Measurements from ENCODE around the gene MCF2.
A peak's percentile ranks its signal among the peaks of the same experiment; 100 is the strongest.

MCF2 gene

GRCh38 chrX:139596068-139596467 is 111.9 kb downstream of the MCF2 start:
- DNase-seq, result no peak

DNA sequence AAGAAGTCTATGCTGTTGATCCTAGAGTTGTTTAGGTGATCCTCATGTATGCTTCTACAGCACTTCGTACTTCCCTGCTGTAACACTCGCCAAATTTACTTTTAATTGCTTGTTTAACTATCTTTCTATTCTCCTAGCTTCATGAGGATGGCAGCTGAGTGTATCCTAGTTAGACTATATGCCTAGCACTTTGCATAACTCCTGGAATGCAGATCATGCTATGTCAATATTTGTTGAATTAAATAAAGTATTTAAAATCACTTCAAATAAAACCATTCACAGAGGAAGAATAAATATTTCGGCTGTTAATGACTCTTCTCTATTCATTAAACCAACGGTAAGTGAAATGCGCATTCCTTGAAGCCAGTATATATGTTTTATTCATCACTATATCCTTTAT is 122.4 kb downstream of the MCF2 start:
- DNase-seq, result no peak

DNA sequence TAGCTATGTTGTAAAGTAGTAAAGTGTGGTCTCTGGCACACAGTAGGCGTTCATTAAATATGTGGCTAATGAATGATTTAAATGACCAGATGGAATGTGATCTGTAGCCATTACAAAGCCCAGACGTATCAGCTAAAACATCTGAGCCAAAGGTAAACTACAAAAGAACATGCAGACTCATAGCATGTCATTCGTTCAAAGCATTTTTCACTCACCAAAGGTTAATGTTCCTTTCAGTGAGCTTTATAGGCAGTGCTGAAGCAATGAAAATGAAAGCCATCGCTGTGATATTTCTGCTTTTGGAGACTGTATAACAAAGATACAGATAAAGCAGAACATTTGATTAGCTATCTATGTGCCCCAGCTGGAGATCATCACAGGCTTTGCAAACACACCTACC is 126.9 kb downstream of the MCF2 start:
- DNase-seq, result no peak

GRCh38 chrX:139566981-139567380 is 141.0 kb downstream of the MCF2 start:
- no peak for DNase-seq

- DNase-seq, result no peak
Measured at GRCh38 chrX:139563251-139563650, 144.7 kb downstream of the MCF2 start.

- no peak for DNase-seq
Measured at GRCh38 chrX:139560221-139560620, 147.7 kb downstream of the MCF2 start.

GRCh38 chrX:139559383-139560042 is 148.5 kb downstream of the MCF2 start:
- DNase-seq, result peak; percentile 4

GRCh38 chrX:139554991-139555675 is 152.8 kb downstream of the MCF2 start:
- DNase-seq, result no peak

- no peak for DNase-seq
Measured at GRCh38 chrX:139554376-139554775, 153.6 kb downstream of the MCF2 start.

DNA sequence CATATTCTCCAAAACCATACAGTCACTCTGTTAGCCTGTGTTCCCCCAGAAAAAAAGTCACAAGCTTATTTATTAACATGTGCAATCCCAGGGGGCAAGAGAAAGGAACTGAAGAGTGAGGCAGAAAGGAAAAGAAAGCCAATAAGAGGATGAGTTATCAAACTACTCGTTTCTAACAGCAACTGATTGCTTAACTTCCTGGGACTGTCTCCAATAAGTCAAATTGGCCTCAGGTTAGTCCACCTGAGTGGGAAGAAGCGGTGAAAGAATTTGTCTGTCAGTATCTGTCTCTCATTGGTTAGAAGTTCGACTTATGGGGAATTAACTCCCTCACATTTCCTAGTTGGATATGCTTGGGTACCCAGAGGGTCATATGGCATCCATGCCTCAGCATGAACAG is 163.4 kb downstream of the MCF2 start:
- DNase-seq, result no peak

GRCh38 chrX:139543920-139544319 is 164.0 kb downstream of the MCF2 start:
- no peak for DNase-seq

DNA sequence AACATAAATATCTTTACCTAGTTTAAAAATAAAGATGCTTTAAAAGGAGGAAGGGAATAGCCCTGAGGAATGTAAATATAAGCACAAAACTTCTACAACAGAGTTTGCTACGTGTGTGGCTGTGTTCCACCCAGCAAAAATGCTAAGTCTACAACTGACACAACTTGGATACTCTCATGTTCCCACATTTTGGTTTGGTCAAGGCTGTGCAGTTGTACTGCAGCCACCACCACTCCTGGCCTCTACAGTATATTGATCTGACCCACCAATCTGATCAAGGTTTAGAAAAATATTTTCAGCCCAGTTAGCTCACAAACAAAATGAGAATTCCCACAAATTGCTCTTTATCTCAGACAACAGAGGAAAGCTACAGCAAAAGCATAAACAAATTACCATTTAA is 165.3 kb downstream of the MCF2 start:
- no peak for DNase-seq

GRCh38 chrX:139538907-139539790 is 168.8 kb downstream of the MCF2 start:
- no peak for DNase-seq

DNA sequence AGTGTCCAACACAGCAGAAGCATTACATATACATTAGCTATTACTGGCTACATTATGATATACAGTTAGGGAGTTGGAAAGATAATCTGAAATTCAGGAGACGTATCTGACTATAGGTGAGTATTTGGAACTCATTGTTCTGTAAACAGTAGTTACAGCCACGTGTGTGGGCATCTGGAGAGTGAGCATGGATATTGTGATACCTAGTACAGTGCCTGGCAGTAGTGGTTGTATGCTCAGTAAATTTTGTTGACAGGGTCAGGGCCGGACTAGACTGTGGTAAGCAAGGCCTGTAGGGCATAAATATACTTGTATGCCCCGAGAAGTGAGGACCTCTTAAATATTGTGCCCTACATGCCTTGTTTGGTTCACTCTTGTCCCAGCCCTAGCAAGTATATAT is 174.5 kb downstream of the MCF2 start:
- DNase-seq, result no peak

DNA sequence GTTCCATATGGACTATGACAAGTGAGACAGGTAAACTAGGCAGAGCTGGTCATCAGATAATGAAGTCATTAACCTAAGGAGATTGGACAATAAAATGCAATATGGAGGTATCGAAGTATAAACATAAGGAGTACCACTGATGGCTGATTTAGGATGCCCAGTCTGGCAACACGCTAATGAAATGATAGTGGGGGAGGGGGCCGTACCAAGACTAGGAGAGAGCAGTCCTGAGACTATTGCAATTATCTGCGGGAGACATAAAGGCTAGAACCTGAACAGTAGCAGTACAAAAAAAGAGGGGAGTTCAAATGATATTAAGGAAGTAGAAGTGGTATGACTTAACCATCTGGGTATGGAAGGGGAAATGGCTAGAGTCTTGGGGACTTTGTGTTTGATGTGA is 175.1 kb downstream of the MCF2 start:
- no peak for DNase-seq
